HL-60 (cell line): Measurements from ENCODE around the gene AGL.

Experiments
- CTCF ChIP-seq: IDR thresholded peaks from one replicate; pipeline ENCODE4 v1.5.1; 2011; ENCODE audit warnings: low read length, control low read depth, inconsistent platforms; ENCODE audit not compliant: insufficient read depth
- REST ChIP-seq: IDR thresholded peaks from 2 replicates; pipeline ENCODE4 v1.6.1; 2012; ENCODE audit warnings: low read depth; ENCODE audit not compliant: insufficient replicate concordance

GRCh38 chr1:99917214-99917613 is 67.1 kb downstream of the AGL start:
- TF ChIP-seq CTCF (no peak), REST (no peak)
